Prostate gland (tissue), 2 donors: Measurements from ENCODE around the gene SCN2A. TPM values are rescaled to one million over a fixed set of nuclear protein-coding genes. Genes with fewer than 3 reads are reported as not detected.

Experiments
- DNase-seq: peaks from one replicate; pipeline ENCODE4 v3.0.0-alpha.2; 2019; ENCODE audit warnings: low spot score
- H3K27ac ChIP-seq, 2 donors: fragments of 200-600 bp; sonication (generic); 2 replicates each; pipeline ENCODE4 v1.5.1; 2017 to 2019
- H3K27me3 ChIP-seq: fragments of 200-600 bp; sonication (generic); replicated peaks from 2 replicates; pipeline ENCODE4 v1.5.1; 2019; ENCODE audit not compliant: insufficient read depth
- H3K36me3 ChIP-seq, 2 donors: fragments of 200-600 bp; sonication (generic); 1 replicate in 1 of 2; 2 replicates in 1 of 2; pipeline versions ENCODE4 v1.5.1 to v1.8.1; 2017 to 2019
- H3K4me1 ChIP-seq: fragments of 200-600 bp; sonication (generic); replicated peaks from 2 replicates; pipeline ENCODE4 v1.5.1; 2019
- H3K4me3 ChIP-seq, 2 donors: fragments of 200-600 bp; sonication (generic); 2 replicates each; pipeline ENCODE4 v1.5.1; 2017 to 2019
- H3K9me3 ChIP-seq: fragments of 200-600 bp; sonication (generic); 2 replicates; pipeline ENCODE4 v1.5.1; 2017
- CTCF ChIP-seq, 4 experiments: fragments of 200-600 bp in 2 of 4; fragments of 450-650 bp in 2 of 4; sonication (generic) in 2 of 4; IDR thresholded peaks; 1 replicate in 3 of 4; 2 replicates in 1 of 4; pipeline ENCODE4 v1.5.1; 2016 to 2019; ENCODE audit warnings: antibody characterized with exemption in 4 of 4, mild to moderate bottlenecking in 2 of 4, moderate library complexity in 2 of 4
- POLR2A ChIP-seq: fragments of 450-650 bp; IDR thresholded peaks from one replicate; pipeline ENCODE4 v1.6.1; 2016; ENCODE audit warnings: antibody characterized with exemption, mild to moderate bottlenecking
- POLR2AphosphoS5 ChIP-seq: sonication (generic); formaldehyde crosslinking; IDR thresholded peaks from one replicate; pipeline ENCODE4 v1.6.1; 2017; ENCODE audit warnings: antibody characterized with exemption
- WGBS: methylation state at CpG from one replicate; pipeline ENCODE4 v1.1.5; 2018; 5-methylcytosine and 5-hydroxymethylcytosine counted together
- intact Hi-C: fragments of 100-400 bp; cut with DNase I; formaldehyde crosslinking; loops from one replicate; pipeline ENCODE4 v1.14.2; 2022
- total RNA-seq, 2 donors: library from RNA; depleted of rRNA; stranded (reverse); fragments of >200 nt; gene quantifications; one replicate each; pipeline ENCODE4 v1.1.0, GENCODE V29; 2016

Gene SCN2A
- total RNA-seq, 2 donors from 2014 or later, result 0.87 to 1.4 TPM

- Histone ChIP-seq H3K36me3 (no peaks in the 10 kb centered on the region), H3K4me3 (no peak overlapping the region), H3K9me3 (no peaks in the 10 kb centered on the region), H3K27ac (no peak overlapping the region), H3K4me1 (no peaks in the 10 kb centered on the region), H3K27me3 (no peaks in the 10 kb centered on the region)
- intact Hi-C loops, result loop anchor here (10.0 kb wide), 1 partner anchor 193 kb away; no protein-coding TSS in a partner anchor
- no peak for TF ChIP-seq POLR2AphosphoS5
- no peak for TF ChIP-seq CTCF (IDR thresholded peaks at IDR 0.05)
- no peak for TF ChIP-seq POLR2A
- WGBS, result 52% methylated on average over 1 of the region's 1 CpG
- no peak for DNase-seq
Measured at GRCh38 chr2:165208094-165208493, 31.1 kb upstream of the SCN2A start.

- no peak for DNase-seq
- WGBS, result 21% methylated on average over 1 of the region's 1 CpG
- no peaks in the 10 kb centered on the region for H3K4me1 ChIP-seq
- no peak overlapping the region for H3K4me3 ChIP-seq
- TF ChIP-seq CTCF (IDR thresholded peaks at IDR 0.05) (no peak), POLR2AphosphoS5 (no peak), POLR2A (no peak)
- no peaks in the 10 kb centered on the region for H3K27me3 ChIP-seq
- no peaks in the 10 kb centered on the region for H3K36me3 ChIP-seq
- intact Hi-C loops, result no loop called here
- H3K27ac ChIP-seq, result no peak overlapping the region
- no peaks in the 10 kb centered on the region for H3K9me3 ChIP-seq
Measured at GRCh38 chr2:165214093-165214492, 25.1 kb upstream of the SCN2A start.

- intact Hi-C loops, result no loop called here
- H3K27ac ChIP-seq, result no peak overlapping the region
- 73% methylated on average over 3 of the region's 3 CpGs for WGBS
- H3K36me3 ChIP-seq, result no peaks in the 10 kb centered on the region
- TF ChIP-seq POLR2AphosphoS5 (no peak), CTCF (IDR thresholded peaks at IDR 0.05) (no peak), POLR2A (no peak)
- no peaks in the 10 kb centered on the region for H3K27me3 ChIP-seq
- H3K9me3 ChIP-seq, result no peaks in the 10 kb centered on the region
- no peak for DNase-seq
- H3K4me3 ChIP-seq, result no peak overlapping the region
- H3K4me1 ChIP-seq, result no peaks in the 10 kb centered on the region
Measured at GRCh38 chr2:165219481-165219880, 19.7 kb upstream of the SCN2A start.

GRCh38 chr2:165224941-165225340 is 14.3 kb upstream of the SCN2A start:
- H3K27me3 ChIP-seq, result no peaks in the 10 kb centered on the region
- no peak overlapping the region for H3K27ac ChIP-seq
- H3K36me3 ChIP-seq, result no peaks in the 10 kb centered on the region
- DNase-seq, result no peak
- 56% methylated on average over 1 of the region's 1 CpG for WGBS
- H3K4me3 ChIP-seq, result no peak overlapping the region
- H3K4me1 ChIP-seq, result no peaks in the 10 kb centered on the region
- H3K9me3 ChIP-seq, result no peaks in the 10 kb centered on the region
- intact Hi-C loops, result no loop called here
- TF ChIP-seq CTCF (IDR thresholded peaks at IDR 0.05) (no peak), POLR2AphosphoS5 (no peak), POLR2A (no peak)

- 72% methylated on average over 1 of the region's 1 CpG for WGBS
- H3K27me3 ChIP-seq, result no peaks in the 10 kb centered on the region
- H3K4me1 ChIP-seq, result no peaks in the 10 kb centered on the region
- no peaks in the 10 kb centered on the region for H3K36me3 ChIP-seq
- no peak overlapping the region for H3K27ac ChIP-seq
- H3K9me3 ChIP-seq, result no peaks in the 10 kb centered on the region
- TF ChIP-seq POLR2AphosphoS5 (no peak), CTCF (IDR thresholded peaks at IDR 0.05) (no peak), POLR2A (no peak)
- intact Hi-C loops, result no loop called here
- no peak overlapping the region for H3K4me3 ChIP-seq
- no peak for DNase-seq
Measured at GRCh38 chr2:165227571-165227970, 11.6 kb upstream of the SCN2A start.
